Left ventricle myocardium inferior (tissue), 1 donor: ENCODE results near the gene R3HCC1L. TPM values are rescaled to one million over a fixed set of nuclear protein-coding genes. Genes with fewer than 3 reads are reported as not detected.

ENCODE experiments used
- DNase-seq: peaks from one replicate; pipeline ENCODE4 v3.0.0-alpha.2; 2020
- H3K27ac ChIP-seq: fragments of 200-600 bp; replicated peaks from 2 replicates; pipeline ENCODE4 v1.8.0; 2021
- H3K27me3 ChIP-seq: fragments of 200-600 bp; 2 replicates; pipeline ENCODE4 v1.8.0; 2021; ENCODE audit warnings: low read depth
- H3K36me3 ChIP-seq: fragments of 200-600 bp; 2 replicates; pipeline ENCODE4 v1.8.0; 2021
- H3K4me1 ChIP-seq: fragments of 200-600 bp; 2 replicates; pipeline ENCODE4 v1.8.0; 2021
- H3K4me3 ChIP-seq: fragments of 200-600 bp; 2 replicates; pipeline ENCODE4 v1.8.0; 2021; ENCODE audit warnings: mild to moderate bottlenecking, moderate library complexity
- H3K9me3 ChIP-seq: fragments of 200-600 bp; replicated peaks from 2 replicates; pipeline ENCODE4 v1.8.0; 2021
- intact Hi-C: fragments of 100-400 bp; cut with micrococcal nuclease; formaldehyde crosslinking; loops from one replicate; pipeline ENCODE4 v1.11.0; 2022
- total RNA-seq: library from RNA; stranded (reverse); fragmentation: NEBNext Ultra II Directional; extraction: Animal tissue kit (Norgen Biotek cat#: 25700); gene quantifications from one replicate; pipeline ENCODE4 v1.2.1, GENCODE V29; 2021
- TF ChIP-seq, protein P1 (sequence below): fragments of 200-600 bp; IDR thresholded peaks from 2 replicates; pipeline ENCODE4 v1.8.0; 2021; ENCODE audit warnings: antibody characterized with exemption, mild to moderate bottlenecking, borderline replicate concordance
- donor health status: DM: no; HTN: yes; CAD: no; lungs with severe emphysema.

R3HCC1L gene
- total RNA-seq, 1 donor from 2014 or later = 5.9 TPM

DNA sequence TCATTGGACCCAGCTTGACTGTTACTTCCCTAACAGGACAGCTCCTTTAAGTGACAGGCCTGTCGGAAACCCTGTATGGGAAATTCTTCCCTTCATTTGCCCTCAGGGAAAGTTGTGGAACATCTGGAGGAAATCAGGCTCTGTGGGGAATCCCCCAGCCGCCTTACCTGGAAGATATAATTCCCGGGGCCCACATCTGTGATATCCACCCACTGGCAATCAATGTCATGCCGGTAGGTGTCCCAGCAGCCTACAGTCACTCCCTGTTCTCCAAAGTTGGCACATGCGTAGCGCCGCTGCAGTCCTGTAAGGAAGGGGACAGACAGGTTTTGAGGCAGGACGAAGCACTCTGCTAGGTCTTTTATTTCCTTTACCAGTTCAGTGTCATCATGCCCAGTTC, 116.9 kb downstream of the R3HCC1L start:
- Histone ChIP-seq H3K4me3 (no peak overlapping the region), H3K27ac (no peak overlapping the region), H3K27me3 (no peaks in the 10 kb centered on the region), H3K9me3 (no peaks in the 10 kb centered on the region), H3K4me1 (peaks cover 7% of the 10 kb centered on the region), H3K36me3 (peaks cover 36% of the 10 kb centered on the region)
- intact Hi-C loops = no loop called here
- DNase-seq = no peak
- TF ChIP-seq, protein P1, sequence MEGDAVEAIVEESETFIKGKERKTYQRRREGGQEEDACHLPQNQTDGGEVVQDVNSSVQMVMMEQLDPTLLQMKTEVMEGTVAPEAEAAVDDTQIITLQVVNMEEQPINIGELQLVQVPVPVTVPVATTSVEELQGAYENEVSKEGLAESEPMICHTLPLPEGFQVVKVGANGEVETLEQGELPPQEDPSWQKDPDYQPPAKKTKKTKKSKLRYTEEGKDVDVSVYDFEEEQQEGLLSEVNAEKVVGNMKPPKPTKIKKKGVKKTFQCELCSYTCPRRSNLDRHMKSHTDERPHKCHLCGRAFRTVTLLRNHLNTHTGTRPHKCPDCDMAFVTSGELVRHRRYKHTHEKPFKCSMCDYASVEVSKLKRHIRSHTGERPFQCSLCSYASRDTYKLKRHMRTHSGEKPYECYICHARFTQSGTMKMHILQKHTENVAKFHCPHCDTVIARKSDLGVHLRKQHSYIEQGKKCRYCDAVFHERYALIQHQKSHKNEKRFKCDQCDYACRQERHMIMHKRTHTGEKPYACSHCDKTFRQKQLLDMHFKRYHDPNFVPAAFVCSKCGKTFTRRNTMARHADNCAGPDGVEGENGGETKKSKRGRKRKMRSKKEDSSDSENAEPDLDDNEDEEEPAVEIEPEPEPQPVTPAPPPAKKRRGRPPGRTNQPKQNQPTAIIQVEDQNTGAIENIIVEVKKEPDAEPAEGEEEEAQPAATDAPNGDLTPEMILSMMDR = no peak

DNA sequence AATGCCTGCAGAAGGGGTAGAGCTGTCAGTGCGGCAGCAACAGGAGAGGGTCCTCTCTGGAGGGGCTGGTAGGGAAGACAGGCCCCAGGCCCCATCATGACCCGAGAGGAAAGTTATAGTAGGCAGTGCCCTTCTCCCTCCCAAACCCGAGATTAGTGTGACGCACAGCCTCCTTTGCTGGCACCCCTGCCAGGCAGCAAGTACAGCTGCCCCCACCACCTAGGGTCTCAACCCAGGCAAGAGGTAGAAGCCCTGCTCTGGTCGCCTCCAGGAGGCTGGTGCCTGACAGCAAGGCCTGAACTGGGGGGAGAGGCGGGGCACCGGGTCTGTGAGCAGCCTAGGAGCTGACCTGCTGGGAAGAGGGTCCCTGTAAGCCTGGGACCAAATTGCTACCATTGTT, 118.0 kb downstream of the R3HCC1L start:
- DNase-seq = no peak
- Histone ChIP-seq H3K36me3 (peaks cover 29% of the 10 kb centered on the region), H3K4me3 (no peak overlapping the region), H3K4me1 (peaks cover 7% of the 10 kb centered on the region), H3K9me3 (no peaks in the 10 kb centered on the region), H3K27me3 (no peaks in the 10 kb centered on the region), H3K27ac (no peak overlapping the region)
- intact Hi-C loops = no loop called here
- TF ChIP-seq, protein P1 = no peak

DNA sequence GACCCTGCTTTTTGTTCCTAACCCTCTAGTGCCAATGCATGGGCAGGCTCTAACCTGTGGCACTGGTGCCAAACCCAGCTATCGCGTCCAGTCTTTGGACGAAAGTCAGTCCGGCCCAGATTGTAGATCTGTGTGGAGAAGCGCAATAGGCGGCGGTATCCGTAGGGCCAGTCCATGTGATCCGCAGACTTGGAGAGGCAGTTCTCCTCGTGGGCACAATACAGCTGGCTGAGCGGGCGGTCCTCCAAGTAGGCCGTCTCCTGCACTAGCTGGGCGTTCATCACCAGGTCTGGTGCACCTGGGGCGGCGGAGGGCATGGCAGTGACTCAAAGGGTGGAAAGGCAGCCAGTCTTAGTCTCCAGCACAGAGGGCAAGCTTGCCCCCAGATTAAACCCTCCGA, 119.0 kb downstream of the R3HCC1L start:
- H3K4me1 ChIP-seq = peaks cover 7% of the 10 kb centered on the region
- TF ChIP-seq, protein P1 = no peak
- H3K9me3 ChIP-seq = no peaks in the 10 kb centered on the region
- no peak for DNase-seq
- H3K27ac ChIP-seq = no peak overlapping the region
- no peaks in the 10 kb centered on the region for H3K27me3 ChIP-seq
- H3K4me3 ChIP-seq = no peak overlapping the region
- intact Hi-C loops = no loop called here
- H3K36me3 ChIP-seq = peaks cover 19% of the 10 kb centered on the region

DNA sequence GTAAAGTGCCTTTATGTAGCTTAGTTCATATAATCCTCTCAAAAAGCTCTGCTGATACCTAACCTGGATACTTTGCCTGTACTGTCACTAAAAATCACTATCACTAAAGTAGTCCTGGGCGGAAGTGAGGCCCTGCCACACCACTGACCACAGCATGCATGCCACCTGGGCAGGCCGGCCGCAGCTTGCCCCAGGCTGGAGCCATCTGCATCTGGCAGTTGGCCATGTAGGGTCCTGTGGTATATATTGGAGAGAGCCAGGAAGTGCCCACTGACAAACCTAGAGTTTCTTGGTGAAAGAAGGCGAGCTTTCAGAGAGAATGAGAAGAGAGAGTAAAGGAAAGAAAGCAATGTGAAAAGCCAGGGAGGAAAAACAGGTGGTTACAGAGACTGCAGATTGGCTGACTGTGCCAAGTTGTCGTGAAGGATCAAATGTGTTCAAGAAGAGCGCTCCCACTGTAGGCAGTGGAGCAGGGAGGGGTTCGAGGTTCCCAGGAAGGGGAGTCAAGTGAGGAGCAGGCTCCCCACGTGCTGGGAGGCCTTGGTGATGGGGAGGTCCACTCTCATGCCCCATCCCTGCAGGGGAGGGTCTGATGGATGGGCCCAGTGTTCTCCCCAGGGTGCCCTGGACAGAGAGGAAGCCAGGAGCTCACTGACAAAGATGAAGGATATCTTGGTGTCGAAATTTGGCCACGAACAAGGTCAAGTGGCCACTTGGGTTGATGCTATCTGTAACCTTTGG, 119.9 kb downstream of the R3HCC1L start:
- Histone ChIP-seq H3K36me3 (peaks cover 10% of the 10 kb centered on the region), H3K4me1 (peaks cover 7% of the 10 kb centered on the region), H3K27me3 (no peaks in the 10 kb centered on the region), H3K4me3 (no peak overlapping the region), H3K9me3 (no peaks in the 10 kb centered on the region), H3K27ac (no peak overlapping the region)
- TF ChIP-seq, protein P1 = no peak
- intact Hi-C loops = no loop called here
- no peak for DNase-seq

DNA sequence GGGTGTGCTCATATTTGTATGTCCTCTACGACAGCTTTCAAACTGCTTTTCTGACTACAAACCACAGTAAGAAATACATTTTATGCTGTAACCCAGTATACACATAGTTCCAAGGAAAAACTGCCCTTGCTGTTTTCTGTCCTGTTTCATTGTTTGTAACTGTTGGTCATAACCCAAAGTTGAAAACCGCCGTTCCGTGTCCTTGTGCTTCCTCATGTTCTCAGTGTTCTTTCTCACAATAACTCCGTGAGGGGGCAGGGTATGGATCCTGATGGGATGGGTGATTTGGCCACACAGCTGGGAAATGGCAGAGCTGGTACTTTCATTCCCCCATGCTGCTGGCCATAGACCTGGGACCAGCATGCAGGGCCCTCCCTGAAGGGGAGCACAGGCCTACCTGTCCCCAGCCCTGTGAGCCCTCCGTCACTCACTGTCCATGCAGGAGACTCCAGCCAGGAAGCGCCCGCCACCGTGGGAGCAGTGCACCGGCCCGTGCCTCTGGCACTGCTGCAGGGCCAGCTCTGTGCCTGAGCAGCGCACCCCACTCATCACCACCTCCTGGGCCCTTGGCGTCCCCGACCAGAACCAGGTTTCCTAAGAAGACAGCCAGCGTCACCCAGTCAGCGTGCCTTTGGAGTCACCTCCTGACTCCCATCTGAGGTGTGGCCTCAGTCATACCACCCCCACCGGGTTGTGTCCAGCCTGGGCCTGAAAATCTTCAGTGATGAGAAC, 120.9 kb downstream of the R3HCC1L start:
- Histone ChIP-seq H3K4me3 (no peak overlapping the region), H3K9me3 (no peaks in the 10 kb centered on the region), H3K4me1 (peaks cover 7% of the 10 kb centered on the region), H3K36me3 (peaks cover under 1% of the 10 kb centered on the region), H3K27me3 (no peaks in the 10 kb centered on the region), H3K27ac (no peak overlapping the region)
- TF ChIP-seq, protein P1 = no peak
- no peak for DNase-seq
- intact Hi-C loops = no loop called here
